Measurements from ENCODE around the gene TUBB2B. TPM values are rescaled to one million over a fixed set of nuclear protein-coding genes. Genes with fewer than 3 reads are reported as not detected.

The TUBB2B gene
- total and polyA plus RNA-seq, 4 donors = 0.22 to 4.6 (median 3.2) TPM

- TF ChIP-seq TAF1 (conservative IDR thresholded peaks at IDR 0.05) (no peak), JUND (IDR thresholded peaks at IDR 0.05) (no peak), FOXA1 (IDR thresholded peaks at IDR 0.05) (no peak), SP1 (IDR thresholded peaks at IDR 0.05) (no peak), GABPA (IDR thresholded peaks at IDR 0.05 in 1 of 2, conservative IDR thresholded peaks at IDR 0.05 in 1 of 2) (no peak), HNF4G (IDR thresholded peaks at IDR 0.05) (no peak), NR2F2 (IDR thresholded peaks at IDR 0.05) (no peak)
- TF ChIP-seq, protein P1, sequence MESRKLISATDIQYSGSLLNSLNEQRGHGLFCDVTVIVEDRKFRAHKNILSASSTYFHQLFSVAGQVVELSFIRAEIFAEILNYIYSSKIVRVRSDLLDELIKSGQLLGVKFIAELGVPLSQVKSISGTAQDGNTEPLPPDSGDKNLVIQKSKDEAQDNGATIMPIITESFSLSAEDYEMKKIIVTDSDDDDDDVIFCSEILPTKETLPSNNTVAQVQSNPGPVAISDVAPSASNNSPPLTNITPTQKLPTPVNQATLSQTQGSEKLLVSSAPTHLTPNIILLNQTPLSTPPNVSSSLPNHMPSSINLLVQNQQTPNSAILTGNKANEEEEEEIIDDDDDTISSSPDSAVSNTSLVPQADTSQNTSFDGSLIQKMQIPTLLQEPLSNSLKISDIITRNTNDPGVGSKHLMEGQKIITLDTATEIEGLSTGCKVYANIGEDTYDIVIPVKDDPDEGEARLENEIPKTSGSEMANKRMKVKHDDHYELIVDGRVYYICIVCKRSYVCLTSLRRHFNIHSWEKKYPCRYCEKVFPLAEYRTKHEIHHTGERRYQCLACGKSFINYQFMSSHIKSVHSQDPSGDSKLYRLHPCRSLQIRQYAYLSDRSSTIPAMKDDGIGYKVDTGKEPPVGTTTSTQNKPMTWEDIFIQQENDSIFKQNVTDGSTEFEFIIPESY (IDR thresholded peaks at IDR 0.05) = no peak
- TF ChIP-seq, protein P2, sequence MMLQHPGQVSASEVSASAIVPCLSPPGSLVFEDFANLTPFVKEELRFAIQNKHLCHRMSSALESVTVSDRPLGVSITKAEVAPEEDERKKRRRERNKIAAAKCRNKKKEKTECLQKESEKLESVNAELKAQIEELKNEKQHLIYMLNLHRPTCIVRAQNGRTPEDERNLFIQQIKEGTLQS (IDR thresholded peaks at IDR 0.05) = no peak
- Histone ChIP-seq H3K27me3 (ENCODE audit: control insufficient read depth in 4 of 4, insufficient read depth in 4 of 4, low read length in 3 of 4) (no peaks in the 10 kb centered on the region), H3K9me3 (ENCODE audit: control insufficient read depth in 4 of 4, low read length in 3 of 4) (no peaks in the 10 kb centered on the region), H3K4me1 (ENCODE audit: control insufficient read depth in 4 of 4, insufficient read depth in 4 of 4, low read length in 3 of 4) (no peaks in the 10 kb centered on the region), H3K4me3 (ENCODE audit: low read depth in 1 of 3, low read length in 3 of 3) (no peak overlapping the region), H3K36me3 (ENCODE audit: control insufficient read depth in 4 of 4, insufficient read depth in 3 of 4, low read depth in 1 of 4, low read length in 3 of 4) (no peaks in the 10 kb centered on the region), H3K27ac (ENCODE audit: low read depth in 1 of 2, low read length in 2 of 2) (no peak overlapping the region), H3K9ac (ENCODE audit: low read depth in 1 of 2, low read length in 2 of 2) (no peak overlapping the region)
- no peak for DNase-seq (ENCODE audit: low spot score)
- WGBS = 90% methylated on average over 9 of the region's 9 CpGs
Observed at GRCh38 chr6:3210024-3210610, 17.3 kb downstream of the TUBB2B start.

DNA sequence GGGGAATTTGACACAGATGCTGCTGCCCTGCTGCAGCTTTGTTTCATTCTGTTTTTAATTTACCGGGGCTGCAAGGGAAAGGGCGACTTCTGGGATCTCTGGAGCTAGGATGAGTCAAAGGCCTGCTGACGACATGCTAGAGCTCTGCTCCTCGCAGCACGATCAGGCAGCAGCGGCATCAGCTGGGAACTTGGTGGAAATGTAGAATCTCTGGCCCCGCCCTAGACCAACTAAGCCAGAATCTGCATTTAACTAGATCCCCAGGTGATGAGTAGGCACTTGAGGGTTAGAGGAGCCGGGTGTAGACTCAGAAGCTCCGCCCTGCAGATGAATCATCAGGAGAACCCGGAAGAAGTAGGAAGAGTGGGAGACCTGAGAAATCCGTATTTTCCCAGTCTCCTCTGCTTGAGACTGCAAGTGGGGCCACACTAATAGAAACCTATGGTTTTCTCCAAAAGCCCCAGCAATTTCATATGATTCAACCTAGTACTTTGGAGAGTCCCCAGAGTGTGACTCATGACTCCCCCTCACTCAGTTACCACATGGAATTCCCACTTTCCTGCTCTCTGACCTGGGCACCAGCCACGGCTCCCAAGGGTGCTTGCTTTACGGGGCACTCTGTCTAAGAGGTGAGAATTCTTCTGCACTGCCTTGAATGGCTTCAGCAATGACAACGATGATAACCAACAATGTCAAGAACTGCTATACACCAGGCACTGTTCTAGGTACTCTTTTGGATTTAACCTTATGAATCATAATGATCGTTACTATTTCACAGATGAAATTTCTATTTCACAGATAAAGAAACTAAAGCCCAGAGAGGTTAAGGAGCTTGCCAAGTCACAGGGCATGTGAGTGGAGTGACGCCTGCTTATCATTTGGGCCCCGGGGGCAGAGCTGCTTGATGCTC, 18.1 kb downstream of the TUBB2B start:
- H3K9me3 ChIP-seq (ENCODE audit: control insufficient read depth in 4 of 4, low read length in 3 of 4) = no peaks in the 10 kb centered on the region
- H3K27ac ChIP-seq (ENCODE audit: low read depth in 1 of 2, low read length in 2 of 2) = no peak overlapping the region
- no peaks in the 10 kb centered on the region for H3K36me3 ChIP-seq (ENCODE audit: control insufficient read depth in 4 of 4, insufficient read depth in 3 of 4, low read depth in 1 of 4, low read length in 3 of 4)
- H3K9ac ChIP-seq (ENCODE audit: low read depth in 1 of 2, low read length in 2 of 2) = no peak overlapping the region
- no peaks in the 10 kb centered on the region for H3K27me3 ChIP-seq (ENCODE audit: control insufficient read depth in 4 of 4, insufficient read depth in 4 of 4, low read length in 3 of 4)
- no peak for DNase-seq (ENCODE audit: low spot score)
- no peaks in the 10 kb centered on the region for H3K4me1 ChIP-seq (ENCODE audit: control insufficient read depth in 4 of 4, insufficient read depth in 4 of 4, low read length in 3 of 4)
- WGBS = 68% methylated on average over 17 of the region's 17 CpGs
- H3K4me3 ChIP-seq (ENCODE audit: low read depth in 1 of 3, low read length in 3 of 3) = no peak overlapping the region
- TF ChIP-seq GABPA (IDR thresholded peaks at IDR 0.05 in 1 of 2, conservative IDR thresholded peaks at IDR 0.05 in 1 of 2) = no peak
- TF ChIP-seq FOXA2 (IDR thresholded peaks at IDR 0.05) = no peak
- no peak for TF ChIP-seq NR2F2 (IDR thresholded peaks at IDR 0.05)
- TF ChIP-seq, protein P1 (IDR thresholded peaks at IDR 0.05) = no peak
- no peak for TF ChIP-seq FOXA1 (IDR thresholded peaks at IDR 0.05)
- TF ChIP-seq TAF1 (conservative IDR thresholded peaks at IDR 0.05) = no peak
- TF ChIP-seq RXRA (IDR thresholded peaks at IDR 0.05) = no peak
- no peak for TF ChIP-seq HNF4G (IDR thresholded peaks at IDR 0.05)
- TF ChIP-seq, protein P3, sequence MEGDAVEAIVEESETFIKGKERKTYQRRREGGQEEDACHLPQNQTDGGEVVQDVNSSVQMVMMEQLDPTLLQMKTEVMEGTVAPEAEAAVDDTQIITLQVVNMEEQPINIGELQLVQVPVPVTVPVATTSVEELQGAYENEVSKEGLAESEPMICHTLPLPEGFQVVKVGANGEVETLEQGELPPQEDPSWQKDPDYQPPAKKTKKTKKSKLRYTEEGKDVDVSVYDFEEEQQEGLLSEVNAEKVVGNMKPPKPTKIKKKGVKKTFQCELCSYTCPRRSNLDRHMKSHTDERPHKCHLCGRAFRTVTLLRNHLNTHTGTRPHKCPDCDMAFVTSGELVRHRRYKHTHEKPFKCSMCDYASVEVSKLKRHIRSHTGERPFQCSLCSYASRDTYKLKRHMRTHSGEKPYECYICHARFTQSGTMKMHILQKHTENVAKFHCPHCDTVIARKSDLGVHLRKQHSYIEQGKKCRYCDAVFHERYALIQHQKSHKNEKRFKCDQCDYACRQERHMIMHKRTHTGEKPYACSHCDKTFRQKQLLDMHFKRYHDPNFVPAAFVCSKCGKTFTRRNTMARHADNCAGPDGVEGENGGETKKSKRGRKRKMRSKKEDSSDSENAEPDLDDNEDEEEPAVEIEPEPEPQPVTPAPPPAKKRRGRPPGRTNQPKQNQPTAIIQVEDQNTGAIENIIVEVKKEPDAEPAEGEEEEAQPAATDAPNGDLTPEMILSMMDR (IDR thresholded peaks at IDR 0.05; ENCODE audit: low read depth, low read length, missing input control) = no peak
- TF ChIP-seq, protein P4, sequence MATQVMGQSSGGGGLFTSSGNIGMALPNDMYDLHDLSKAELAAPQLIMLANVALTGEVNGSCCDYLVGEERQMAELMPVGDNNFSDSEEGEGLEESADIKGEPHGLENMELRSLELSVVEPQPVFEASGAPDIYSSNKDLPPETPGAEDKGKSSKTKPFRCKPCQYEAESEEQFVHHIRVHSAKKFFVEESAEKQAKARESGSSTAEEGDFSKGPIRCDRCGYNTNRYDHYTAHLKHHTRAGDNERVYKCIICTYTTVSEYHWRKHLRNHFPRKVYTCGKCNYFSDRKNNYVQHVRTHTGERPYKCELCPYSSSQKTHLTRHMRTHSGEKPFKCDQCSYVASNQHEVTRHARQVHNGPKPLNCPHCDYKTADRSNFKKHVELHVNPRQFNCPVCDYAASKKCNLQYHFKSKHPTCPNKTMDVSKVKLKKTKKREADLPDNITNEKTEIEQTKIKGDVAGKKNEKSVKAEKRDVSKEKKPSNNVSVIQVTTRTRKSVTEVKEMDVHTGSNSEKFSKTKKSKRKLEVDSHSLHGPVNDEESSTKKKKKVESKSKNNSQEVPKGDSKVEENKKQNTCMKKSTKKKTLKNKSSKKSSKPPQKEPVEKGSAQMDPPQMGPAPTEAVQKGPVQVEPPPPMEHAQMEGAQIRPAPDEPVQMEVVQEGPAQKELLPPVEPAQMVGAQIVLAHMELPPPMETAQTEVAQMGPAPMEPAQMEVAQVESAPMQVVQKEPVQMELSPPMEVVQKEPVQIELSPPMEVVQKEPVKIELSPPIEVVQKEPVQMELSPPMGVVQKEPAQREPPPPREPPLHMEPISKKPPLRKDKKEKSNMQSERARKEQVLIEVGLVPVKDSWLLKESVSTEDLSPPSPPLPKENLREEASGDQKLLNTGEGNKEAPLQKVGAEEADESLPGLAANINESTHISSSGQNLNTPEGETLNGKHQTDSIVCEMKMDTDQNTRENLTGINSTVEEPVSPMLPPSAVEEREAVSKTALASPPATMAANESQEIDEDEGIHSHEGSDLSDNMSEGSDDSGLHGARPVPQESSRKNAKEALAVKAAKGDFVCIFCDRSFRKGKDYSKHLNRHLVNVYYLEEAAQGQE (IDR thresholded peaks at IDR 0.05) = no peak
- no peak for TF ChIP-seq RAD21 (IDR thresholded peaks at IDR 0.05)
- TF ChIP-seq, protein P2 (IDR thresholded peaks at IDR 0.05) = no peak
- TF ChIP-seq SP1 (IDR thresholded peaks at IDR 0.05) = no peak
